ENCODE results near the gene DEPP1.

GRCh38 chr10:44966129-44966815, 12.3 kb downstream of the DEPP1 start:
- TF ChIP-seq CTCF (IDR thresholded peaks at IDR 0.05): no peak
- TF ChIP-seq POLR2A (IDR thresholded peaks at IDR 0.05): no peak
